Breast epithelium (tissue), 3 donors: ENCODE data around the gene SPTAN1.

ENCODE experiments used
- CTCF ChIP-seq, 3 donors: fragments of 450-650 bp; IDR thresholded peaks; one replicate each; pipeline ENCODE4 v1.5.1; 2016 to 2017; ENCODE audit warnings: antibody characterized with exemption in 3 of 3, mild to moderate bottlenecking in 3 of 3, moderate library complexity in 3 of 3
- POLR2A ChIP-seq: fragments of 450-650 bp; IDR thresholded peaks from one replicate; pipeline ENCODE4 v1.6.1; 2016; ENCODE audit warnings: antibody characterized with exemption, mild to moderate bottlenecking, moderate library complexity
- POLR2AphosphoS5 ChIP-seq, 3 donors: sonication (generic); formaldehyde crosslinking; IDR thresholded peaks; one replicate each; pipeline ENCODE4 v1.6.1; 2017; ENCODE audit warnings: antibody characterized with exemption in 3 of 3

GRCh38 chr9:128553728-128554127 is 1.3 kb downstream of the SPTAN1 start:
- TF ChIP-seq CTCF (IDR thresholded peaks at IDR 0.05) (no peak), POLR2A (no peak), POLR2AphosphoS5 (IDR thresholded peaks at IDR 0.05) (no peak)
